Lower leg skin (tissue), 3 donors: ENCODE measurements around the gene PLEKHG4B.

ENCODE experiments used
- POLR2A ChIP-seq, 2 donors: fragments of 450-650 bp; IDR thresholded peaks; one replicate each; pipeline ENCODE4 v1.6.1; 2016 to 2017; ENCODE audit warnings: antibody characterized with exemption in 2 of 2, mild to moderate bottlenecking in 1 of 2, moderate library complexity in 1 of 2
- TF ChIP-seq, protein P1 (sequence below), 3 donors: fragments of 450-650 bp; IDR thresholded peaks; one replicate each; pipeline ENCODE4 v1.5.1; 2016; ENCODE audit warnings: antibody characterized with exemption in 3 of 3, mild to moderate bottlenecking in 3 of 3, moderate library complexity in 2 of 3

DNA sequence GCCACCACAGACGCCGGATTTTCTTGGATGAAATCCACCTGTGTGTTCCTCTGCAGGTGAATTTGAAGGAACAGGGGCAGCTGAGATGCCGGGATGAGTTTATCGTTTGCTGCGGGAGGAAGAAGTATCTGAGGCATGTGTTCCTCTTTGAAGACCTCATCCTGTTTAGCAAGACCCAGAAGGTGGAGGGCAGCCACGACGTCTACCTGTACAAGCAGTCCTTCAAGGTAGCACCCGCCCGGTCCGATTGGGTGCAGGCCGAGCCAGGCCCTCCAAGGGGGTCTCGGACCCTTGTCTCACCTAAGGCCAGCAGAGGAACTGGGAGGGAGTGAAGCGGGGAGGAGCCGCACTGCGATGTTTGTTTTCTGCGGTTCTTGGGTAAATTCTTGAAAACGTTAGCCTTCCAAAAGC, 80.9 kb downstream of the PLEKHG4B start:
- TF ChIP-seq, protein P1, sequence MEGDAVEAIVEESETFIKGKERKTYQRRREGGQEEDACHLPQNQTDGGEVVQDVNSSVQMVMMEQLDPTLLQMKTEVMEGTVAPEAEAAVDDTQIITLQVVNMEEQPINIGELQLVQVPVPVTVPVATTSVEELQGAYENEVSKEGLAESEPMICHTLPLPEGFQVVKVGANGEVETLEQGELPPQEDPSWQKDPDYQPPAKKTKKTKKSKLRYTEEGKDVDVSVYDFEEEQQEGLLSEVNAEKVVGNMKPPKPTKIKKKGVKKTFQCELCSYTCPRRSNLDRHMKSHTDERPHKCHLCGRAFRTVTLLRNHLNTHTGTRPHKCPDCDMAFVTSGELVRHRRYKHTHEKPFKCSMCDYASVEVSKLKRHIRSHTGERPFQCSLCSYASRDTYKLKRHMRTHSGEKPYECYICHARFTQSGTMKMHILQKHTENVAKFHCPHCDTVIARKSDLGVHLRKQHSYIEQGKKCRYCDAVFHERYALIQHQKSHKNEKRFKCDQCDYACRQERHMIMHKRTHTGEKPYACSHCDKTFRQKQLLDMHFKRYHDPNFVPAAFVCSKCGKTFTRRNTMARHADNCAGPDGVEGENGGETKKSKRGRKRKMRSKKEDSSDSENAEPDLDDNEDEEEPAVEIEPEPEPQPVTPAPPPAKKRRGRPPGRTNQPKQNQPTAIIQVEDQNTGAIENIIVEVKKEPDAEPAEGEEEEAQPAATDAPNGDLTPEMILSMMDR (IDR thresholded peaks at IDR 0.05) = no peak
- no peak for TF ChIP-seq POLR2A (IDR thresholded peaks at IDR 0.05)
